HG02885 (cell line): Measurements from ENCODE around the gene HRAS.
"Not testable (repeated sequence)": the region's sequence is repeated elsewhere in the genome, so short reads cannot be mapped to it uniquely, and the experiment has no call there.

Source experiments
- ATAC-seq: cut with Tn5 transposase; IDR thresholded peaks from one replicate; pipeline ENCODE4 v1.9.1; 2021; ENCODE audit warnings: mild to moderate bottlenecking; ENCODE audit not compliant: unreplicated experiment, poor library complexity

The HRAS gene

DNA sequence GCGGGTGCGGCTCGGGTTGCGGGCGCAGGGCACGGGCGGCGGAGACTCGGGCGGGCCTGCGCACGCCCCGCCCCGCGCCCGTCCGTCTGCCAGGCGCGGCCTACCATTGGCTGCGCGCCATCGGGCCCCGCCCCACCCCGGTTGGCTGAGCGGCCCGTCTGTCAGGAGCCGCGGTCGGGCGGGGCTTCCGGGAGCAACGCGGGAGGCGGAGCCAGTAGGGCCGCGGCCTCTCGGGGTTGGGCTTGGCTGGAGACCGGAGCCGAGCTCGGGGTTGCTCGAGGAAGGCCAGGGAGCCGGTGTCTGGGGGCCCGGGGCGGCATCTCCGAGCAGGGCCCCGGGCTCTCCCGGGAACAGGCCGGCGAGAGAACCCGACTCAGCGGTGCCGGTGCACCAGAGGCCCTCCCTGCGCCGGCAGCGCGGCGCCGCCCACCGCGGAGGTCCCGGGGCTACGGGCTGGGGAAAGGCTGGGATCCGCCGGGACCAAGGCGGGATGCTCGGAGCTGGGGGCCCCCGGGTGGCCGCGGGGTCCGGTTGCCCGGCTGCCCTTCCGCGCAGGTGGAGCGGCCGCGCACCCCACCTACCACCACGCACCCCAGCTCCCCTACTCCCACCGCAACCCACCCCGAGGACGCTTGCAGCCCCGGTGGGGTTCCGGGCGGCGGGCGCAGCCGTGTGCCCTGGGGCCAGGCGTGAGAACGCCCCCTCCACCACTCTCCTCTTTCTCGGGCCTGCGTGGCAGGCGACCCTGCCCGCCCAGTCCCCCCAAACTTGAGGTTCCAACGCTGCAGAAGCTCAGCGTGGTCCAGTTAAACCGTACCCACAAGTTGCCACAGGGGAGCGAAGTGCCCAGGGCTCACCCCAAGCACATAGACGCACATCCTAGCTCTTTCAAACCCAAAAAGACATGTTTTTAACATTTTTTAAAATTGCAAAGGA, at the start of gene HRAS:
TSS of gene HRAS (minus strand) at position 58 of the 936 bp plus-strand sequence.
- peak; percentile 75 for ATAC-seq

DNA sequence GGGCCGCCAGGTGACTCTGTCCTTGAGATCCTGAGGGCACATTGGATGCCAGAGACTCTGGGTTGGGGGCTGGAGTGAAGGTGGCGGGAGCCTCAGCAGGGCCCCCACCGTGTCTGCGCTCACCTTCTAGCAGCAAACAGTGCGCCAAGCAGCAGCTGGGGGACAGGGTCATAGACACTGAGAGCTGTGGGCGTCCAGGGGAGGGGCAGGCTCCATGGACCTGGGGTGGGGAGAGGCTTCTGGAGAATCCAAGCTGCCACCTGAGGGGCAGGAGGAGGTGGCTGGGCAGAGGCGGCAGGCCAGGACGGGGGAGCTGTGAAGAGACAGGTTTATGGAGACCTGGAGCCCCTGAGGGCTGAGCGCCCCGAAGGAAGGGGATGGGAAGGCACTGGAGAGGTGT, 48.9 kb upstream of the HRAS start:
- ATAC-seq = no peak

DNA sequence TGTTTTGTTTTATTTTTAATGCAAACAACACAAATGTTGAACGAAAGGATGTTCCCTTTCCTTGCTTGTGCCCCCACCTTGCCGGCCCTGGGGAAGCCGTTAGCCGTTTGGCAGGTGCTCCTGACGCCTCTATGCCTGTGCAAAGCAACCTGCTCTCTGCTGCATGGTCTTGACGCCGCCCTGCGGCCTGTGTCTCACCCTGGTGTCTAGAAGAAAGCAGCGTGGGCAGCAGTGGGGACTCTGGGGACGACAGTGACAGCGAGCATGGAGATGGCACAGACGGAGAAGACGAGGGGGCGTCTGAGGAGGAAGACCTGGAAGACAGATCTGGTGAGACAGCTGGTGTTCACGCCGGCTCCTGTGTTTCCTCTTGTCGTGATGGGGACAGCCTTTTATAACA, 46.4 kb upstream of the HRAS start:
- no peak for ATAC-seq

DNA sequence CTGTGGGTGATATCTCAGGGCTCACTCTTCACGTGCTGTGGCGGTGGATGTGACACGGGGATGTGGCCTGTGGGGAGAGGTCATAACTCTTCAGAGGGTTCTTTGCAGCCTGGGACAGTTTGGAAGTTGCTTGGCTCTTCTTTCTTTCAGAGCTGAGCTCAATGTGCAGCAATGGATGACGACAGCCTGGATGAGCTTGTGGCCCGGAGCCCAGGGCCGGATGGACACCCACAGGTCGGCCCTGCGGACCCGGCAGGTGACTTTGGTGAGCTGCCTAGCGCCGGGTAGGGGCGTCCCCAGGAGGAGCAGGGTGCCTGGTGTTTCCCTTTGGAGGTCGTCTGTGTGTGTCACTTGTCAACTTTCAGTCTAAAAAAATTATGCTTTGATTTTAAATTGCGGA, 46.0 kb upstream of the HRAS start:
- ATAC-seq = no peak

DNA sequence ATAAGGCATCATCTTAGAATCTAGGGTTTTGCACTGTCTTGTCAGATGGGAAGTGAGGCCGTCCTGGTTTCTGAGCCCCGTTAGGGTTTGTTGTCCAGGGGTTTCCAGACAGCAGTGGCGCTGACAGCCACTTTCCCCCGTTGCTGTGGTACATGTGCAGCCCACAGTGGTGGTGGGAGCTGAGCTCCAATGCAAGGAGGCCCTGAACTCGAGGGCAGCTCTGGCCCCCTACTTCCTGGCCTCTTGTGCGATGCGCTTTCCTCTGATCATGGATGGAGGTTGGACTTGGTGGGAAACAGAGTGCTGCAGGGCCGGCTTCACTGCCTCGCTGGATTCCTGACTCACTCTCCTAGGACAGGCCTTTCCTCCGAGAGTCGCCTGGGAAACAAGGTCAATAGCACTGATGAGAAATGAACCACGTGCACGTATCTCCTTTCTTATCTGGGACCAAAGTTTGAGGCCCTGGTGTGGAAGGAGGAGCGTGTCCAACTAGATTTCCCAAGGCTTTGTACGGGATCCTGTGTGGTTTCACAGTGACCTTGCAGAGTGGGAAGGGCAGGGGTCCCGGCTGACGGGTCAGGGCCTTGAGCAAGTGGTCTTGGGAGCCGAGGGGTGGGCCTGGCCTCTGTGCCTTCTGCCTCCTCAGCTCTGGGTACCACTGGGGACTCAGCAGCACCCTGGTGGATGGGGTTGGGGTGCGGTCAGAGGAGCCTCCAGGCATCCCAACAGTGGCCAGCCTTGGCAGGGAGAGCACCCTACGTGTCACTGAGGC, 44.6 kb upstream of the HRAS start:
- no peak for ATAC-seq

DNA sequence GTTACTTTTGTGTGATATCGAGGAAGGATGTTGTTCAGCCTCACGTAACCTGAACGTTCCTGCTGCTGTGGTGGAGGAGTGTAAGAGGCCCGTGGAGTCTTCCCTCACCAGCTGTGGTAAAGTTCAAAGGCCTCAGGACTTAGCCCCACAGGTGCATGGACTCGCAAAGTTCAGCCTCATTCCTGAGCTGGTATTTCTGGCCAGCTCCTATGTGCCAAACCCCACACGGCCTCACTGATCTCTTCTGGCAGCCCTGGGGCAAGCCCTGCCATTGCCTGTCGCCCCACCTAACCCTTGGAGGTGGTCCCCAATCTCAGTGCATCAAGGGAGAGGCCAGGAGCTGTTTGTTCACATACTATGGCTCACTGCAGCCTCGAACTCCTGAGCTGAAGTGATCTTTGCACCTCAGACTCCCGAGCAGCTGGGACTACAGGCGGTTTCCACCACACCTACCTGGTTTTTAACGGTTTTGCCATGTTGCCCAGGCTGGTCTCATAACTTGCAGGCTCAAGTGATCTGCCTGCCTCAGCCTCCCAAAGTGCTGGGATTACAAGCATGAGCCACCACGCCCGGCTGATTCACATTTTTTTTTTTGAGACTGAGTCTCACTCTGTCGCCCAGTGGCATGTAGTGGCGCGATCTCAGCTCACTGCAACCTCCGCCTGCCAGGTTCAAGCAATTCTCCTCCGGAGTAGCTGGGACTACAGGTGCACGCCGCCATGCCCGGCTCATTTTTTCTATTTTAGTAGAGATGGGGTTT, 43.1 kb upstream of the HRAS start:
- no peak for ATAC-seq

DNA sequence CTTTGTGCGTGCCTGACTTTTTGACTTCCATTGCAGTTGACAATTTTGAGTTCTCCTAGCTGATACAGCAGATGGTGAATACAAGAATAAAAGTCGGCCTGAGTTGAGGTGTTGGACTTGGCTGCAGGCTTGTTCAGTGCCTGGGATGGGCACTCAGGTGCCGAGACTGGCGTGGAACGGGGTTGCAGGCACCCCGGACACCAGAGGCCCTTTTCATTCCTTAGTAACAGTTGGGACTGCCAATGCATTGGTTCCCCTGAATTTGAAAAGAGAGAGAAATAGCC, 42.2 kb upstream of the HRAS start:
- ATAC-seq = no peak

DNA sequence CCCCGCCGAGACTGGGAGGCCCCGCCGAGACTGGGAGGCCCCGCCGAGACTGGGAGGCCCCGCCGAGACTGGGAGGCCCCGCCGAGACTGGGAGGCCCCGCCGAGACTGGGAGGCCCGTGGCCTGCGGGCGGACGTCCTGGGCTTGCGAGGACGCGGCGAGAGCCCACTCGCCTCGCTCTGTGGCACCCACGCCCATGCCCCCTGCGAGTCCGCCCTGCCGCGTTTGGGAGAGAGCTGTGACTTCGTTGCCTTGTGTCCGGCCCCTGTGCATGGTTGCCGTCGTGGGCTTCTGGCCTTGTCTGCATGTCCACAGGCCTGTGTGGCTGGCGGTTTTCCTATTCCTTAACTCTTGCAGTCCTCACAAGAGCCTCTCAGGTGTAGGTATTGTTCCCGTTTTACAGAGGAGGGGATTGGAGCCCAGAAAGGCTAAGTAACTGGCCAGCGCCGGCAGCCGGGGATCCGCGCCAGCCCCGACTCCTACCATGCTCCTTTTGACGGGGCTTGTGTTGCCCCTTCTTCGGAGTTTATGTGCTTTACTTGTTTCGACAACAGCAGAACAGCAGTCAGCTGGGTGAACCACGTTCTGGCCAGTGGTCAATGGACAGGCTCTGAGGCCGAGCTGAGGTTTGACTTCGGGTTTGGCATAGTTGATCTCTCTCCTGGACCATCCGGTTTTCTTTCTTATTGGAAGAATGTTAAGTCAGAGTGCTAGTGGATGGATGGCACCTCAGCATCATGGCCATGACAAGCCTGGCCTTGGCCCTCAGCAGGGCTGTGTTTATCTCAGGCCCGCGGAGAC, 41.6 kb upstream of the HRAS start:
- no peak for ATAC-seq

DNA sequence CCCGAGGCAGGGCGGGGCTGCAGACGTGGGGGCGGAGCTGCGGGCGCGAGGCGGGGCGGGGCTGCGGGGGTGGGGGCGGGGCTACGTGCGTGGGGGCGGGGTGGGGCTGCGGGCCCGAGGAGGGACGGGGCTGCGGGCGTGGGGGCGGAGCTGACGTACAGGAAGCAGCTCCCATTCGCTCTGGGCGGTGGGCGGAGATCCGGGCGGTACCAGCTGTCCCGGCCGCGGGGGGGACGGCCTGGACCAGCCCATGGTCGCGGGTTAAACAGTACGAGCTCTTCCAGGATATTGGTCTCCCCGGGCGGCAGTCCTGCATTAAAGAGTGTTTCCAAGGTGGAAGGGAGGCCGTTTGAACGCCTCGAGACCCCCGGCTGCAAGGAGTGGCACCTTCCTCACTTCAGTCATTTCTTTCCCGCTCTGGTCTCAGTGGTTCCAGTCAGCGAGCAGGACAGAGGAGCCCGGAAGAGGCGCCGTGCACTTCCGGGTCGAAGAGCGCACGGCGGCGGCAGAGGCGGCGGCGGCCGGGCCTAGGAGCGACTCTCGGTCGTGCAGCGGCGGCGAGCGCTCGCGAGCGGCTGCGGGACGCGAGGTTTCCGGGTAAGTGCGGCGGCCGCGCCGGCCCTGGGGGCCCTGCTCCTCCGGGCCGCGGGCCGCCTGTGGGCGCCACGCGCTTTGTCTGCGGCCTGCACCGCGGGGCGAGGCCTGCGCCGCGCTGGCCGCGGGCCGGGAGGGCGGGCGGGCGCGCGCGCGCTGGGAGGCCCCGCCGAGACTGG, 40.8 kb upstream of the HRAS start, which contains the start of gene PHRF1:
TSS of gene PHRF1 (plus strand) at position 475 of the 773 bp plus-strand sequence. CDS start 5,043 bp downstream, outside the sequence.
- peak; percentile 83 for ATAC-seq

DNA sequence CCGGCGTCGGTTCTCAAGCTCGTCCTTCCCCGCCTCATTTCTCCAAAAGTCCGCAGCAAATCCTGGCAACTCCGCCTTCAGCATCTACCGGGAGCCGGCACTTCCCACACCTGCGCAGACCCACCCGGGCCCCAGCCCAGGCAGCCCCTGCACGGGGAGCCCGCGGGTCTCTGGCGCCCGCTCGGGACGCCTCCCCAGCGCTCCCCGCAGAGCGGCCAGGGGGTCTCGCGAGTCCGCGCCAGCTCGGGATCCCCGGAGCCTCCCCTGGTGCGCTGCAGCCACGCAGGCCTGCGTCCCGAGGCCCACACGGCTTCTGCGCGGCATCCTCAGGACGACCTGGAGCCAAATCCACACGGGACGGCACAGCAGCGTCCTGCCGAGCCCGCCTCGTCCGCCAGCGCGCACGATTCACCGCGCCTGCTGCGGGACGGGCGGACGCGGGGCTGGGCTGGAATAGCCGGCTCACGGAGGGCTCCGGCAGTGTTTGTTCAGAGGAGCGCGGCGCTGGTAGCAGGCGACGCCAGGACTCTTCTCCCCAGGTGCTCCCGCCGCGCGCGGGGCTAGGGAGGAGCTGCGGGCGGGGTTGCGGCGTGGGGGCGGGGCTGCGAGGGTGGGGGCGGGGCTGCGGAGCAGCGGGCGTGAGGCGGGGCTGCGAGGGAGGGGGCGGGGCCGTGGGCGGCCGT, 40.1 kb upstream of the HRAS start:
- peak; percentile 45 for ATAC-seq

DNA sequence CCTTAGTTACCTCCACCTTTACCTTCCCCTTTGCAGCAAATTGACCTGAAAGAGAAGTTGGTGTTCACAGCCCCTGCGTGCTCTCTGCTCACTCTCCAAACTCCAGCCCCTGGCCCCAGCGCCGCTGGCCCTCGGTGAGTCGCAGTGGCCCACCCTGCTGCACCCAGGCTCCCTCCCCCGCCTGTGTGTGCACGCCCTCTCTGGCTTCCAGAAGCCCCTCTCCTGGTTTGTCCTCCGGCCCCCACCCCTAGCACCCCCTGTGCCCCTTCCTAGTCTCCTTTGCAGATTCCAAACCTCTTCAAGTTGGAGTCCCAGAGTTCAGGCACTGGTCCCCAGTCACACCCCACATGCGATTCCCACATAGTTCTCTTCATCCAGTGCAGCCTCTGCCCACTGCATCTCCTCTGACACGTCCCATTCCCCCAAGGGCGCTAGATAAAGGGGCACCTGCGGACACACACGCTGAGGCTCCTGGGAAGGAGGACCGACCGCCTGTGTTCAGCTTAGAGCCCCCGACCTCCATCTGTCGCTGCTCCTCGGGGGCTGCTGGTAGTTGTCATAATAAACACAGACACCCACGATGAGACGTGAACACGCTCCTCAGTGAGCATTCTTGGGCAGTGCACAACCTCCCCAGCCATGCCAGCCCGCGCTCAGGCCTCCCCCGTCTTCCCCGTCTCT, 39.4 kb upstream of the HRAS start:
- ATAC-seq = no peak

DNA sequence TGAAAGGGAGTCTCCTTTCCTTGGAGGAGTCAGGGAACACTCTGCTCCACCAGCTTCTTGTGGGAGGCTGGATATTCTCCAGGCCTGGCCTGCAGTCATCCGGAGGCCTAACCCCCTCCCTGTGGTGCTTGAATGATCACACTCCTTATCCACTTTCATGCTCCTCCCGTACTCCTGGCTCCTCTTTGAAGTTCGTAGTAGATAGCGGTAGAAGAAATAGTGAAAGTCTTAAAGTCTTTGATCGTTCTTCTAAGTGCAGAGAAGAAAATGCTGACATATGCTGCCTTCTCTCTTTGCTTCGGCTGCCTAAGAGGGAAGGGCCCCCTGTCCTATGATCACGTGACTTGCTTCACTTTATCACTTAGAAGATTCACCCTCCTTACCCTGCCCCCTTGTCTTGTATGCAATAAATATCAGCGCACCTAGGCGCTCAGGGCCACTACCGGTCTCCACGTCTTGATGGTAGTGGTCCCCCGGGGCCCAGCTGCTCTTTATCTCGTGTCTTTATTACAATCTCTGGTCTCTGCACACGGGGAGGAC, 38.7 kb upstream of the HRAS start:
- not testable (repeated sequence) for ATAC-seq

DNA sequence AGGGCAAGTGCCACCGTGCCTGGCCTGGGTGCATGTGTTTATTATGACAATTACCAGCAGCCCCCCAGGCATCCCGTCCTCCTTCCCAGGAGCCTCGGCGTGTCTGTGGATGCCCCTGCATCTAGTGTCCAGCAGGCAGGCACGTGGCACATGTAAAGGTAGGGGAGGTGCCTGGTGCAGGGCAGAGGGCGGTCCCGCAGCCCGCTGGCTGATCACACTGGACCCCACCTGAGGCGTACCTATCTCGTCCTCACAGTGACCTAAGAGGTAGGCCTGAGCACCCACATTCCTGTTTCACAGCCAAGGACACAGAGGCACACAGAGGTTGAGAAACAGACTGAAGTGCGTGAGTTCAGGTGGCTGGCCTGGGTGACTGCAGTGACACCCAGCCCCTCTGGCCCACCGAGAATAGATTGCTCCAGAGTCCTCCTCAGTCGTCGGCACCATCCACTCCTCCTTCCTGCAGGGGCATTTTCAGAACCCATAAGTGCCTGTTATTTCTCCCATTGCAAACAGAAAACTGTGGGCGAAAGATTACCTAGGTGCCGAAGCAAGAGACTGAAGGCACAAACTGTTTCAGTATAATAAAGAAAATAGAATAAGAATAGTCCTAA, 37.9 kb upstream of the HRAS start:
- ATAC-seq = no peak

DNA sequence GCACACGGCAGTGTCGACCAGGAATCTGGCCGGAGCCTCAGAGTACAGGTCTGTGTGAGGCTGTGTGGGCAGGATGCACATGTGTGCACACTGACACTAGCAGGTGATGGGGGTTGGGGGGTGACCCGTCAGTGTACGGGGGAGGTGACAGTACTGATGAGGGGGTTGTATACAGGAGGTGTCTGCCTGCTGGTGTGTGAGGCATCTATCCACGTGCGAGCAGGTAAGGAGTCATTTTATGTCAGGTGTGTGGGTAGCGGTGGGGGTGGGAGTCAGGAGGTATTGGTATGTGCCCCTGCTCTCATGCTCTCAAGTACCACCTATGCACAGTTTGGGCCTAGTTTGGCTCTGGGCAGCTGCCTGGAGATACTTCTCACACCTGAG, 36.4 kb upstream of the HRAS start:
- no peak for ATAC-seq

DNA sequence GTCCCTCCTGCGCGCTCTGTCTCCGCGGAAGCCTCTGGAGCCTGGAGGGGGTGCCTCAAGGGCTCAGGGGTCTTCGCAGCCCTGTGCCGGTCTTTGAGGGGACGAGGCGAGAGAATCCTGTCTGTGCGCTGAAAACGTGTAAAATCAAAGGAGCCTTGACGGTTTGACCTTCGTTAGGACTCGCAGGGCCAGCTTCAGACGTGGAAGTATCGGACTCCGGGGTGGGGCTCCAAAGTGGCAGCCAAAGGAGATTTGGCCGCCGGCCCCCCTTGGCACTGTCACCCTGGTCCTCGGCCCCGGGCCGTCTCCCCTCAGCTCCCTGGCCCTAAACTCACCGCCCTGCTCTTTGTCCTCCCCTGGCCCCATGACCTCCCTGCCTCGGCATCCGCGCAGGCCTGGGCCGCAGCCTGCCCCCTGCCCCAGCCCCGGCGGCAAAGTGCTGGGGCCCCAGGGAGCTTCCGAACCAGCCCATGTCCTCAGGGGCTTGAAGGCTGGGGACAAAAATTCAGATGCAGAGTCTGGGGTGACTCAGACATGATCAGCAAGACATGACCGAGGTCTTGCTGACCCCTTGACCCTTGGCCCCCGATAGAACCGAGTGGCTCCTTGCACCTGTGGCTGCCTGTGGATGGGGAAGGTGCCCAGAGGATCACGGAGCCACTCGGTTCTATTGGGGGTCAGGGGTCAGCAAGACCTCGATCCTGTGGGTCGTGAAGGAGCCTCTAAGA, 33.9 kb upstream of the HRAS start:
- no peak for ATAC-seq

DNA sequence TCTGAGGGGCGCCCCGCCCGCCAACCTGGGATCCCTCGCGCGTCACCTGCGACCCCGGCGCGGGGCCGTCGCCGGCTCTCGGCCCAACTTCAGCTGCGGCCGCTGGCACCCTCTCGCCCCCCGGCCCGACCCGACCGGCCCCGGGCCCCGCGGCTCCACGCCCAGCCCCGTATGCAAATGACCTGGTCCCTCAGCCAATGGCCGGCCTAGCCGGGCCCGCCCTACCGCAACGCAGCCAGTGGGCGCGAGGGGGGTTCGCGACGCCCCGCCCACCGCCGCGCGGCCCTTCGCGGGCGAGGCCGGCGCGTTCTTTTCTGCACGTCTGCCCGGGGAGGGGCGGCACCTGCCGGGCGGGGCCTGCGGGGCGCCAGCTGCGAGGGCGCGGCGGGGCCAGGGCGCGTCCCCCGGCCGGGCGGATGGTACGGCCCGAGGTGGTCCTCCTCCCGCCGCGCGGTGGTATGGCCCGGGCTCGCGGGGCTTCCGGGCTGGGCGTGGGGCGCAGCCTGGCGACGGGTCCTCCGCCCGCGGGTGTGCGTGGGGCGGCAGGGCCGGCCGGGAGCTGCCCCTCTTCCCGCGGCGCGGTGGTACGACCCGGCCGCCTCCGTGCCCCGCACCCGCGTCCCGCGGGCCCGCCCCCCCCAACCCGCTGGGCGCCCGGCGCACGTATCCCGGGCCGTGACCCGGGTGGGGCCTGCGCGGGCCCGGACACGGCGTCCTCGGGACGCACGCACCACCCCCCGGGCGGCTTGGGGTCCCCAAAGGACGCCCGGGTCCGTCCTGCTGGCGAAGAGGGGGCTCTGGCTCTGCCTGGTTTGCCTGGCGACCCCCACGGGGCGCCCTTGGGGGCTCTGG, 33.2 kb upstream of the HRAS start:
- ATAC-seq = peak; percentile 88
